HCT116 (cell line): ENCODE data around the gene SERTAD2.

Source experiments
- CEBPB ChIP-seq: IDR thresholded peaks from 2 replicates; pipeline ENCODE4 v1.6.1; 2012; ENCODE audit warnings: low read depth
- EGR1 ChIP-seq: IDR thresholded peaks from 2 replicates; pipeline ENCODE4 v1.6.1; 2012; ENCODE audit warnings: low read depth
- EZH2 ChIP-seq: fragments of 200-600 bp; sonication (generic); IDR thresholded peaks from 2 replicates; pipeline ENCODE4 v1.6.1; 2017; ENCODE audit warnings: antibody characterized with exemption, mixed run types
- POLR2A ChIP-seq: IDR thresholded peaks from 2 replicates; pipeline ENCODE4 v1.7.0; 2011; ENCODE audit warnings: borderline replicate concordance; ENCODE audit not compliant: insufficient read depth, insufficient read length; ENCODE audit errors: extremely low read depth
- SRF ChIP-seq: IDR thresholded peaks from 2 replicates; pipeline ENCODE4 v1.6.1; 2012; ENCODE audit warnings: low read depth
- TF ChIP-seq, protein P1 (sequence below), 3 experiments: fragments of 200-600 bp in 1 of 3; sonication (generic) in 1 of 3; IDR thresholded peaks in 2 of 3; conservative IDR thresholded peaks in 1 of 3; 2 replicates each; pipeline ENCODE4 v1.5.1; 2012 to 2017; ENCODE audit warnings: low read depth in 2 of 3, low read length in 2 of 3, antibody characterized with exemption in 1 of 3, borderline replicate concordance in 1 of 3, control low read depth in 1 of 3, mild to moderate bottlenecking in 1 of 3, mixed read lengths in 1 of 3, mixed run types in 1 of 3, moderate library complexity in 1 of 3; ENCODE audit not compliant: insufficient read depth in 1 of 3
- TF ChIP-seq, protein P2 (sequence below): IDR thresholded peaks from 2 replicates; pipeline ENCODE4 v1.6.1; 2012; ENCODE audit warnings: low read depth
- TF ChIP-seq, protein P3 (sequence below): IDR thresholded peaks from 2 replicates; pipeline ENCODE4 v1.6.1; 2012

DNA sequence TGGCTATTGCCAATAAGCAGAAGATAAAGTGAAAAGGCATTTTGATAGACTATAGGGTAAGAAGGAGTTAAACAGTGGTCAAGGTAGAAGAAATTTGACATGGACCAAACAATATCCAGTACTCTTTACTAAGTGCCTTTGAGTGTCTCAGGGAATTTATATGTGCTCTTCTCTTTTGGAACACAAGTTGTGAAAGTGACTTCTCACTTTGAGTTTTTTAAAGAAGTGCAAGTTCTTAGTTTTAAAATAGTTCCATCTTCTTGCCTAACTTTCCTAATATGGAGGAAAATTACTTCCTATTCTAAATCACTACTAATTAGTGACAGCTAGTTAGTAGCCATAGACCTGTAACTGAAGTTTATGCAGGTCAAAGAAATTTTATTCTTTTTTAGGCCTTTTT lies 66.2 kb downstream of the SERTAD2 start:
- TF ChIP-seq EGR1 (no peak), POLR2A (no peak), CEBPB (no peak), EZH2 (no peak), SRF (no peak)
- TF ChIP-seq, protein P1, sequence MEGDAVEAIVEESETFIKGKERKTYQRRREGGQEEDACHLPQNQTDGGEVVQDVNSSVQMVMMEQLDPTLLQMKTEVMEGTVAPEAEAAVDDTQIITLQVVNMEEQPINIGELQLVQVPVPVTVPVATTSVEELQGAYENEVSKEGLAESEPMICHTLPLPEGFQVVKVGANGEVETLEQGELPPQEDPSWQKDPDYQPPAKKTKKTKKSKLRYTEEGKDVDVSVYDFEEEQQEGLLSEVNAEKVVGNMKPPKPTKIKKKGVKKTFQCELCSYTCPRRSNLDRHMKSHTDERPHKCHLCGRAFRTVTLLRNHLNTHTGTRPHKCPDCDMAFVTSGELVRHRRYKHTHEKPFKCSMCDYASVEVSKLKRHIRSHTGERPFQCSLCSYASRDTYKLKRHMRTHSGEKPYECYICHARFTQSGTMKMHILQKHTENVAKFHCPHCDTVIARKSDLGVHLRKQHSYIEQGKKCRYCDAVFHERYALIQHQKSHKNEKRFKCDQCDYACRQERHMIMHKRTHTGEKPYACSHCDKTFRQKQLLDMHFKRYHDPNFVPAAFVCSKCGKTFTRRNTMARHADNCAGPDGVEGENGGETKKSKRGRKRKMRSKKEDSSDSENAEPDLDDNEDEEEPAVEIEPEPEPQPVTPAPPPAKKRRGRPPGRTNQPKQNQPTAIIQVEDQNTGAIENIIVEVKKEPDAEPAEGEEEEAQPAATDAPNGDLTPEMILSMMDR (IDR thresholded peaks at IDR 0.05 in 2 of 3, conservative IDR thresholded peaks at IDR 0.05 in 1 of 3; ENCODE audit: borderline replicate concordance in 1 of 3, insufficient read depth in 1 of 3, low read depth in 2 of 3, low read length in 2 of 3) = no peak
- TF ChIP-seq, protein P2, sequence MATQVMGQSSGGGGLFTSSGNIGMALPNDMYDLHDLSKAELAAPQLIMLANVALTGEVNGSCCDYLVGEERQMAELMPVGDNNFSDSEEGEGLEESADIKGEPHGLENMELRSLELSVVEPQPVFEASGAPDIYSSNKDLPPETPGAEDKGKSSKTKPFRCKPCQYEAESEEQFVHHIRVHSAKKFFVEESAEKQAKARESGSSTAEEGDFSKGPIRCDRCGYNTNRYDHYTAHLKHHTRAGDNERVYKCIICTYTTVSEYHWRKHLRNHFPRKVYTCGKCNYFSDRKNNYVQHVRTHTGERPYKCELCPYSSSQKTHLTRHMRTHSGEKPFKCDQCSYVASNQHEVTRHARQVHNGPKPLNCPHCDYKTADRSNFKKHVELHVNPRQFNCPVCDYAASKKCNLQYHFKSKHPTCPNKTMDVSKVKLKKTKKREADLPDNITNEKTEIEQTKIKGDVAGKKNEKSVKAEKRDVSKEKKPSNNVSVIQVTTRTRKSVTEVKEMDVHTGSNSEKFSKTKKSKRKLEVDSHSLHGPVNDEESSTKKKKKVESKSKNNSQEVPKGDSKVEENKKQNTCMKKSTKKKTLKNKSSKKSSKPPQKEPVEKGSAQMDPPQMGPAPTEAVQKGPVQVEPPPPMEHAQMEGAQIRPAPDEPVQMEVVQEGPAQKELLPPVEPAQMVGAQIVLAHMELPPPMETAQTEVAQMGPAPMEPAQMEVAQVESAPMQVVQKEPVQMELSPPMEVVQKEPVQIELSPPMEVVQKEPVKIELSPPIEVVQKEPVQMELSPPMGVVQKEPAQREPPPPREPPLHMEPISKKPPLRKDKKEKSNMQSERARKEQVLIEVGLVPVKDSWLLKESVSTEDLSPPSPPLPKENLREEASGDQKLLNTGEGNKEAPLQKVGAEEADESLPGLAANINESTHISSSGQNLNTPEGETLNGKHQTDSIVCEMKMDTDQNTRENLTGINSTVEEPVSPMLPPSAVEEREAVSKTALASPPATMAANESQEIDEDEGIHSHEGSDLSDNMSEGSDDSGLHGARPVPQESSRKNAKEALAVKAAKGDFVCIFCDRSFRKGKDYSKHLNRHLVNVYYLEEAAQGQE = no peak
- TF ChIP-seq, protein P3, sequence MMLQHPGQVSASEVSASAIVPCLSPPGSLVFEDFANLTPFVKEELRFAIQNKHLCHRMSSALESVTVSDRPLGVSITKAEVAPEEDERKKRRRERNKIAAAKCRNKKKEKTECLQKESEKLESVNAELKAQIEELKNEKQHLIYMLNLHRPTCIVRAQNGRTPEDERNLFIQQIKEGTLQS = no peak
